WTC11 (cell line): ENCODE results near the gene TMEM236.

Source experiments
- FOXK1 ChIP-seq: sonication (generic); formaldehyde crosslinking; IDR thresholded peaks from 2 replicates; pipeline ENCODE4 v1.8.0; 2022; ENCODE audit warnings: mild to moderate bottlenecking, moderate library complexity, missing genetic modification reagents
- TF ChIP-seq, protein P1 (sequence below): sonication (generic); formaldehyde crosslinking; IDR thresholded peaks from 2 replicates; pipeline ENCODE4 v1.8.1; 2023; ENCODE audit warnings: mild to moderate bottlenecking, missing genetic modification reagents, moderate library complexity

DNA sequence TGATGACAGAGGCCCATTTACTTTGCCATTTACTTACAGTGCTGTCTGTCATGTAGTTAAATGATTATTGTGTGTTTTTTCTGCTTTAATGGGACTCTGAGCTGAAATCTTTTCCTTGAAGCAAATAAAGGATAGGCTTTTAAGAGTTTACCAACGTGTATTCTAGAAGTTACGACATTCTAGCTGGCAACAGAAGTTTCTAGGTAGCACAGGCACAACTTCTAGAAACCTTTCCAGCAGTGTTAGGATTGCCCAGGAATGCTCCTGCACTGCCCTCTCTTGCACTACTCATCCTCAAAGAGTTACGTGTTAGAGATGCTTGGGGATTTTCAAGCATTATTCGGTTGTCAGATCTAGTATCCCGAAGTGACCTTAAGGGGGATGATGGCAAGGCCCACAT is 42.5 kb upstream of the TMEM236 start:
- TF ChIP-seq, protein P1, sequence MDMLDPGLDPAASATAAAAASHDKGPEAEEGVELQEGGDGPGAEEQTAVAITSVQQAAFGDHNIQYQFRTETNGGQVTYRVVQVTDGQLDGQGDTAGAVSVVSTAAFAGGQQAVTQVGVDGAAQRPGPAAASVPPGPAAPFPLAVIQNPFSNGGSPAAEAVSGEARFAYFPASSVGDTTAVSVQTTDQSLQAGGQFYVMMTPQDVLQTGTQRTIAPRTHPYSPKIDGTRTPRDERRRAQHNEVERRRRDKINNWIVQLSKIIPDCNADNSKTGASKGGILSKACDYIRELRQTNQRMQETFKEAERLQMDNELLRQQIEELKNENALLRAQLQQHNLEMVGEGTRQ (CRISPR knock-in tag) = no peak
- no peak for TF ChIP-seq FOXK1 (CRISPR knock-in tag)
